ENCODE results near the gene NRXN2. TPM values are rescaled to one million over a fixed set of nuclear protein-coding genes. Genes with fewer than 3 reads are reported as not detected.

The NRXN2 gene
- total RNA-seq, 1 donor from 2014 or later, result 2.2 TPM

DNA sequence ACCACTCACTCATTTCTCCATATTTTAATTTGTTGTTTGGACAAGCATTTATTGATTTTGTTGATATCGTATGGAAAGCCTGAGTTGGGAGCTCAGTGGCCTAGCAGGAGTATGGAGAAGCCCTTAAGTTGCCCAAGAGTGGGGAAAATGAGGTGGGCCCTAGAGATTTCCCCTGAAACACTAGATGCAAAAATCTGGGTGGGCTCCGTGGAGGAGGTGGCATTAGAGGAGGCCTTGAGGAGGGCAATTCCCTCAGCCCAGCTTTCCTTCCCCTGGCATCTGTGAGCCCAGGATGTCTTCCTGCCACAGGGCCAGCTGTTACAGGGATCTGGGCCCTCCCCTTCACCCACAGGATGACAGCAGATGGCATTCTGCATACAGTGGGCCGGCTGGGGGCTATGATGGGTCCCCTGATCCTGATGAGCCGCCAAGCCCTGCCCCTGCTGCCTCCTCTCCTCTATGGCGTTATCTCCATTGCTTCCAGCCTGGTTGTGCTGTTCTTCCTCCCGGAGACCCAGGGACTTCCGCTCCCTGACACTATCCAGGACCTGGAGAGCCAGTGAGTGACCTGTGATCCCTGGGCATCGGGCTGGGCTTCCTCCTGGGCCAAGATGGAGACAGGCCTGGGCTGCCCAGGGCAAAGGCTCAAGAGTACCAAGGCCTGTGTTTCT lies 153.6 kb downstream of the NRXN2 start:
- peaks cover 32% of the 10 kb centered on the region for H3K4me1 ChIP-seq
- H3K9me3 ChIP-seq (ENCODE audit: low read depth), result no peaks in the 10 kb centered on the region
- no peak overlapping the region for H2AFZ ChIP-seq (replicated peaks)
- no peaks in the 10 kb centered on the region for H3K79me2 ChIP-seq (ENCODE audit: low read depth)
- peaks cover 15% of the 10 kb centered on the region for H3F3A ChIP-seq (ENCODE audit: low read depth)
- no peak overlapping the region for H3K9ac ChIP-seq
- H4K20me1 ChIP-seq (ENCODE audit: low read depth), result no peaks in the 10 kb centered on the region
- H3K4me3 ChIP-seq, result no peak overlapping the region
- DNase-seq (ENCODE audit: low spot score), result no peak
- no peaks in the 10 kb centered on the region for H3K36me3 Mint-ChIP-seq
- peaks cover 6% of the 10 kb centered on the region for H3K27me3 Mint-ChIP-seq (ENCODE audit: insufficient read depth, low read depth)
- H3K9me3 Mint-ChIP-seq, result no peaks in the 10 kb centered on the region
- H3K36me3 ChIP-seq, result no peaks in the 10 kb centered on the region
- H3K4me2 ChIP-seq, result no peak overlapping the region
- no peak overlapping the region for H3K27ac ChIP-seq
- peaks cover 53% of the 10 kb centered on the region for H3K4me1 Mint-ChIP-seq
- H3K4me3 Mint-ChIP-seq, result no peak overlapping the region
- no peaks in the 10 kb centered on the region for H3K27me3 ChIP-seq
- TF ChIP-seq EZH2phosphoT487 (IDR thresholded peaks at IDR 0.05) (no peak), EZH2 (IDR thresholded peaks at IDR 0.05) (no peak)
- TF ChIP-seq, protein P1, sequence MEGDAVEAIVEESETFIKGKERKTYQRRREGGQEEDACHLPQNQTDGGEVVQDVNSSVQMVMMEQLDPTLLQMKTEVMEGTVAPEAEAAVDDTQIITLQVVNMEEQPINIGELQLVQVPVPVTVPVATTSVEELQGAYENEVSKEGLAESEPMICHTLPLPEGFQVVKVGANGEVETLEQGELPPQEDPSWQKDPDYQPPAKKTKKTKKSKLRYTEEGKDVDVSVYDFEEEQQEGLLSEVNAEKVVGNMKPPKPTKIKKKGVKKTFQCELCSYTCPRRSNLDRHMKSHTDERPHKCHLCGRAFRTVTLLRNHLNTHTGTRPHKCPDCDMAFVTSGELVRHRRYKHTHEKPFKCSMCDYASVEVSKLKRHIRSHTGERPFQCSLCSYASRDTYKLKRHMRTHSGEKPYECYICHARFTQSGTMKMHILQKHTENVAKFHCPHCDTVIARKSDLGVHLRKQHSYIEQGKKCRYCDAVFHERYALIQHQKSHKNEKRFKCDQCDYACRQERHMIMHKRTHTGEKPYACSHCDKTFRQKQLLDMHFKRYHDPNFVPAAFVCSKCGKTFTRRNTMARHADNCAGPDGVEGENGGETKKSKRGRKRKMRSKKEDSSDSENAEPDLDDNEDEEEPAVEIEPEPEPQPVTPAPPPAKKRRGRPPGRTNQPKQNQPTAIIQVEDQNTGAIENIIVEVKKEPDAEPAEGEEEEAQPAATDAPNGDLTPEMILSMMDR (IDR thresholded peaks at IDR 0.05), result no peak
- H3K27ac Mint-ChIP-seq, result peak overlapping the region; percentile 66

DNA sequence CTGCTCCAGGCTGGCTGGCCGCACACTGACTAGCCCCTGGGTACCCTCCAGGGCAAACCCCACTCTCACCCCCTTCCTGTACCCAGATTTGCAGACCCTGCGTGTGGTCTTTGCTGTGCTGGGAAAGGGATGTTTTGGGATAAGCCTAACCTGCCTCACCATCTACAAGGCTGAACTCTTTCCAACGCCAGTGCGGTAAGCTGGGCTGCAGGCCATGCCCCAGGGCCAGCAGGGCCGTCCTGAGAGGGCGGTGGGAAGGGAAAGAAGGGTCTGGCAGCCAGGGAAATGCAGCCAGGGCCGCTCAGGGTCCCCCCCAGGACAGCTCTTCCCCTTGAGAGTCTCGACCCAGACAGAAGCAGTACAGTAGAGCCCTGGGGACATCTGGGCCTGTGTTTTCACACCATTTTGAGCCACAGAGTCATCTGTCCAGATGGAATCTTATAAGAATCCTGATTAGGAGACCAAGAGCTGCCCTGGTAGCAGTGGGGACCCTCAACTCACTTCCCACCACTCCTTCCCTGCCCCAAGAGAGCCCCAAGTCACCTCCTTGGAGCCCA lies 154.3 kb downstream of the NRXN2 start:
- Histone ChIP-seq H2AFZ (replicated peaks) (no peak overlapping the region), H4K20me1 (ENCODE audit: low read depth) (no peaks in the 10 kb centered on the region), H3K4me3 (no peak overlapping the region), H3K27me3 (no peaks in the 10 kb centered on the region), H3K9me3 (ENCODE audit: low read depth) (no peaks in the 10 kb centered on the region), H3K79me2 (ENCODE audit: low read depth) (no peaks in the 10 kb centered on the region), H3K36me3 (no peaks in the 10 kb centered on the region), H3F3A (ENCODE audit: low read depth) (peaks cover 15% of the 10 kb centered on the region), H3K9ac (no peak overlapping the region), H3K4me1 (peaks cover 32% of the 10 kb centered on the region), H3K27ac (no peak overlapping the region), H3K4me2 (no peak overlapping the region)
- peaks cover 54% of the 10 kb centered on the region for H3K4me1 Mint-ChIP-seq
- H3K27ac Mint-ChIP-seq, result peak overlapping the region; percentile 17
- no peak overlapping the region for H3K4me3 Mint-ChIP-seq
- no peaks in the 10 kb centered on the region for H3K9me3 Mint-ChIP-seq
- TF ChIP-seq EZH2phosphoT487 (IDR thresholded peaks at IDR 0.05) (no peak), EZH2 (IDR thresholded peaks at IDR 0.05) (no peak)
- TF ChIP-seq, protein P1 (IDR thresholded peaks at IDR 0.05), result no peak
- H3K27me3 Mint-ChIP-seq (ENCODE audit: insufficient read depth, low read depth), result peaks cover 7% of the 10 kb centered on the region
- no peaks in the 10 kb centered on the region for H3K36me3 Mint-ChIP-seq
- DNase-seq (ENCODE audit: low spot score), result no peak

DNA sequence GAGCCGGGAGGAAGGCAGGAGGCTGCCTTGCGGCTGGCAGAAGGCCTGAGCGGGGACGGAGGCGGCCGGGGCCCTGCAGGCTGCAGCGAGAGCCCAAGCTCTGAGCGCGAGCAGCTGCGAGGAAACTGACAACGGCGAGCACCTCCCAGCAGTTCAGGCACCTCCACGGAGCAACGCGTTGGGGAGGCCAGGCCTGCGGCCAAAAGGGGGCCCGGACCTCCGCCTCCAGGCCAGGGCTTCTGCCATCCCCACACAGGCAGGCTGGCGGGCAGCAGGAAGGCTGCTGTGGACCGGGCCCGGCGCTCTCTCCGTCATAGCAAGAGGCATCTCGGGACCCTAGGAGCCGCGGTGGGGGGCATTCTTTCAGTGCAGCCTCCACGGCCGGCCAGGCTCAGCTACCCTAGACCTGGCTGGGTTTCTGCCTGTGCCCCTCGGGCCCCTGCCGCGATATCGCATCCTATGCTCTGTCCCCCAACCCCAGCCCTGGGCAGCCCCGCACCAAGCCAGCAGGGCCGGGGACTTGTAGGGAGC lies 154.9 kb downstream of the NRXN2 start:
- DNase-seq (ENCODE audit: low spot score), result no peak
- Mint-ChIP-seq H3K27ac (no peak overlapping the region), H3K36me3 (no peaks in the 10 kb centered on the region), H3K4me1 (peaks cover 54% of the 10 kb centered on the region), H3K4me3 (no peak overlapping the region), H3K9me3 (no peaks in the 10 kb centered on the region), H3K27me3 (ENCODE audit: insufficient read depth, low read depth) (peaks cover 7% of the 10 kb centered on the region)
- Histone ChIP-seq H3K79me2 (ENCODE audit: low read depth) (no peaks in the 10 kb centered on the region), H3K9me3 (ENCODE audit: low read depth) (no peaks in the 10 kb centered on the region), H3K27ac (no peak overlapping the region), H2AFZ (replicated peaks) (no peak overlapping the region), H3K4me2 (no peak overlapping the region), H3K36me3 (no peaks in the 10 kb centered on the region), H3K27me3 (no peaks in the 10 kb centered on the region), H3K9ac (no peak overlapping the region), H3F3A (ENCODE audit: low read depth) (peaks cover 15% of the 10 kb centered on the region), H3K4me3 (no peak overlapping the region), H4K20me1 (ENCODE audit: low read depth) (no peaks in the 10 kb centered on the region), H3K4me1 (peaks cover 32% of the 10 kb centered on the region)
- TF ChIP-seq EZH2 (IDR thresholded peaks at IDR 0.05) (no peak), EZH2phosphoT487 (IDR thresholded peaks at IDR 0.05) (no peak)
- TF ChIP-seq, protein P1 (IDR thresholded peaks at IDR 0.05), result no peak
